ENCODE measurements around the gene KCNH1. TPM values are rescaled to one million over a fixed set of nuclear protein-coding genes. Genes with fewer than 3 reads are reported as not detected.

The KCNH1 gene
- total and polyA plus RNA-seq, 2 of the 4 experiments (the other 2 are of a cell fraction) = 0.27 to 0.54 TPM

- DNase-seq (no peak), ATAC-seq (ENCODE audit: low read depth) (no peak)
- no peaks in the 10 kb centered on the region for H3K9me3 ChIP-seq (ENCODE audit: control insufficient read depth, insufficient read depth, low read length)
- H2BK20ac ChIP-seq (ENCODE audit: low read depth, low read length) = no peak overlapping the region
- H4K5ac ChIP-seq (ENCODE audit: low read depth, low read length) = no peak overlapping the region
- no peak overlapping the region for H2BK120ac ChIP-seq (ENCODE audit: low read depth, low read length)
- TF ChIP-seq CHD1 (IDR thresholded peaks at IDR 0.05; ENCODE audit: low read depth, low read length) = no peak
- TF ChIP-seq MXI1 (IDR thresholded peaks at IDR 0.05; ENCODE audit: borderline replicate concordance, low read depth, low read length) = no peak
- TF ChIP-seq USF2 (IDR thresholded peaks at IDR 0.05; ENCODE audit: low read depth, low read length) = no peak
- TF ChIP-seq MAFK (IDR thresholded peaks at IDR 0.05; ENCODE audit: low read depth, low read length) = no peak
- TF ChIP-seq, protein P1, sequence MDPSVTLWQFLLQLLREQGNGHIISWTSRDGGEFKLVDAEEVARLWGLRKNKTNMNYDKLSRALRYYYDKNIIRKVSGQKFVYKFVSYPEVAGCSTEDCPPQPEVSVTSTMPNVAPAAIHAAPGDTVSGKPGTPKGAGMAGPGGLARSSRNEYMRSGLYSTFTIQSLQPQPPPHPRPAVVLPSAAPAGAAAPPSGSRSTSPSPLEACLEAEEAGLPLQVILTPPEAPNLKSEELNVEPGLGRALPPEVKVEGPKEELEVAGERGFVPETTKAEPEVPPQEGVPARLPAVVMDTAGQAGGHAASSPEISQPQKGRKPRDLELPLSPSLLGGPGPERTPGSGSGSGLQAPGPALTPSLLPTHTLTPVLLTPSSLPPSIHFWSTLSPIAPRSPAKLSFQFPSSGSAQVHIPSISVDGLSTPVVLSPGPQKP (IDR thresholded peaks at IDR 0.05; ENCODE audit: borderline replicate concordance, low read depth, low read length) = no peak
- no peak for TF ChIP-seq RAD21 (IDR thresholded peaks at IDR 0.05; ENCODE audit: low read length)
- TF ChIP-seq BHLHE40 (IDR thresholded peaks at IDR 0.05; ENCODE audit: low read depth, low read length) = no peak
- TF ChIP-seq NFE2L2 (IDR thresholded peaks at IDR 0.05; ENCODE audit: low read depth, low read length) = no peak
- no peak for TF ChIP-seq FOS (IDR thresholded peaks at IDR 0.05; ENCODE audit: low read depth, low read length)
- TF ChIP-seq POLR2A (IDR thresholded peaks at IDR 0.05; ENCODE audit: low read depth, low read length) = no peak
- TF ChIP-seq, protein P2, sequence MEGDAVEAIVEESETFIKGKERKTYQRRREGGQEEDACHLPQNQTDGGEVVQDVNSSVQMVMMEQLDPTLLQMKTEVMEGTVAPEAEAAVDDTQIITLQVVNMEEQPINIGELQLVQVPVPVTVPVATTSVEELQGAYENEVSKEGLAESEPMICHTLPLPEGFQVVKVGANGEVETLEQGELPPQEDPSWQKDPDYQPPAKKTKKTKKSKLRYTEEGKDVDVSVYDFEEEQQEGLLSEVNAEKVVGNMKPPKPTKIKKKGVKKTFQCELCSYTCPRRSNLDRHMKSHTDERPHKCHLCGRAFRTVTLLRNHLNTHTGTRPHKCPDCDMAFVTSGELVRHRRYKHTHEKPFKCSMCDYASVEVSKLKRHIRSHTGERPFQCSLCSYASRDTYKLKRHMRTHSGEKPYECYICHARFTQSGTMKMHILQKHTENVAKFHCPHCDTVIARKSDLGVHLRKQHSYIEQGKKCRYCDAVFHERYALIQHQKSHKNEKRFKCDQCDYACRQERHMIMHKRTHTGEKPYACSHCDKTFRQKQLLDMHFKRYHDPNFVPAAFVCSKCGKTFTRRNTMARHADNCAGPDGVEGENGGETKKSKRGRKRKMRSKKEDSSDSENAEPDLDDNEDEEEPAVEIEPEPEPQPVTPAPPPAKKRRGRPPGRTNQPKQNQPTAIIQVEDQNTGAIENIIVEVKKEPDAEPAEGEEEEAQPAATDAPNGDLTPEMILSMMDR (conservative IDR thresholded peaks at IDR 0.05; ENCODE audit: low read depth, low read length) = no peak
- no peak for TF ChIP-seq SMC3 (IDR thresholded peaks at IDR 0.05; ENCODE audit: low read depth, low read length)
- no peak for TF ChIP-seq RCOR1 (IDR thresholded peaks at IDR 0.05; ENCODE audit: insufficient replicate concordance, low read length)
- TF ChIP-seq RFX5 (IDR thresholded peaks at IDR 0.05; ENCODE audit: low read depth, low read length) = no peak
- no peak for TF ChIP-seq CEBPB (IDR thresholded peaks at IDR 0.05; ENCODE audit: low read depth, low read length)
- no peaks in the 10 kb centered on the region for H3K9me1 ChIP-seq (ENCODE audit: insufficient read depth, low read length)
- no peak overlapping the region for H2AK9ac ChIP-seq (replicated peaks; ENCODE audit: low read depth, low read length, poor library complexity)
- dilution Hi-C loops (cut with HindIII; ENCODE audit: low sequenced_read_pairs, unreplicated experiment) (no loop called here), in situ Hi-C loops (cut with MboI; ENCODE audit: low sequenced_read_pairs) (no loop called here), intact Hi-C loops (cut with micrococcal nuclease) (loop anchor here (5.0 kb wide), 1 partner anchor 402 kb away; no protein-coding TSS in a partner anchor)
- H3K4me3 ChIP-seq (ENCODE audit: insufficient read depth, low read depth, low read length) = no peak overlapping the region
- H2AFZ ChIP-seq (replicated peaks; ENCODE audit: low read length, poor library complexity) = no peak overlapping the region
- H3K18ac ChIP-seq (ENCODE audit: low read depth, low read length) = no peak overlapping the region
- no peak overlapping the region for H3K23ac ChIP-seq (ENCODE audit: low read depth, low read length)
- H3K36me3 ChIP-seq (ENCODE audit: control insufficient read depth, insufficient read depth, low read length) = no peaks in the 10 kb centered on the region
- no peak overlapping the region for H3K4ac ChIP-seq (ENCODE audit: low read depth, low read length)
- H3K27ac ChIP-seq (ENCODE audit: insufficient read depth, low read length) = no peak overlapping the region
- no peaks in the 10 kb centered on the region for H4K20me1 ChIP-seq (ENCODE audit: insufficient read depth, low read length)
- no TSS peak for BruUV-seq (replicated peaks)
- no peaks in the 10 kb centered on the region for H3K4me1 ChIP-seq (ENCODE audit: control insufficient read depth, insufficient read depth, low read length)
- no peak overlapping the region for H2AK5ac ChIP-seq (ENCODE audit: low read depth, low read length)
- no peak overlapping the region for H3K9ac ChIP-seq (ENCODE audit: low read depth, low read length)
- no peak overlapping the region for H4K8ac ChIP-seq (ENCODE audit: low read depth in 2 of 2, low read length in 2 of 2)
- H2BK15ac ChIP-seq (ENCODE audit: low read depth, low read length) = no peak overlapping the region
- H2BK5ac ChIP-seq (ENCODE audit: low read depth, low read length, poor library complexity, severe bottlenecking) = no peak overlapping the region
- H3K27me3 ChIP-seq (ENCODE audit: control insufficient read depth, insufficient read depth, low read length) = no peaks in the 10 kb centered on the region
- no peaks in the 10 kb centered on the region for H3K79me1 ChIP-seq (ENCODE audit: low read depth in 1 of 2, low read length in 2 of 2)
- H3K56ac ChIP-seq (ENCODE audit: extremely low read depth, insufficient read depth, low read length) = no peak overlapping the region
- no peak overlapping the region for H3K4me2 ChIP-seq (ENCODE audit: low read depth, low read length)
- CTCF ChIA-PET = no interaction called here
- POLR2A ChIA-PET (ENCODE audit: unreplicated experiment) = no interaction called here
- H4K91ac ChIP-seq (ENCODE audit: insufficient read depth, low read depth, low read length) = no peak overlapping the region
- no peak overlapping the region for H3K14ac ChIP-seq (replicated peaks; ENCODE audit: low read depth, low read length)
Observed at GRCh38 chr1:210715072-210715471, 418.9 kb downstream of the KCNH1 start.
